Body of pancreas (tissue), 4 donors: ENCODE data around the gene PRM1.

Experiments used
- CTCF ChIP-seq, 7 experiments: fragments of 450-650 bp in 4 of 7; fragments of 200-600 bp in 3 of 7; sonication (generic) in 3 of 7; IDR thresholded peaks; one replicate each; pipeline ENCODE4 v1.5.1; 2016 to 2019; ENCODE audit warnings: antibody characterized with exemption in 7 of 7
- POLR2A ChIP-seq, 3 donors: fragments of 450-650 bp; IDR thresholded peaks; one replicate each; pipeline ENCODE4 v1.6.1; 2016; ENCODE audit warnings: antibody characterized with exemption in 3 of 3, mild to moderate bottlenecking in 2 of 3

- no peak for TF ChIP-seq POLR2A (IDR thresholded peaks at IDR 0.05)
- TF ChIP-seq CTCF (IDR thresholded peaks at IDR 0.05), result no peak
Measured at GRCh38 chr16:11232302-11232851, 48.8 kb downstream of the PRM1 start.
